GM18517 (cell line): Measurements from ENCODE around the gene GJB5.

Experiments
- ATAC-seq: cut with Tn5 transposase; IDR thresholded peaks from one replicate; pipeline ENCODE4 v1.9.1; 2021; ENCODE audit warnings: mild to moderate bottlenecking, moderate library complexity; ENCODE audit not compliant: unreplicated experiment

The GJB5 gene

GRCh38 chr1:34792868-34793727 is 38.3 kb downstream of the GJB5 start, which contains the start of gene GJA4:
Gene GJA4, plus strand, starts transcription at chr1:34792999. Its CDS starts 1,215 bp downstream, at chr1:34794214.
- no peak for ATAC-seq

- ATAC-seq = no peak
These were observed 39.3 kb downstream of the GJB5 start for GRCh38 chr1:34794001-34794789.

GRCh38 chr1:34794790-34795180 is 39.9 kb downstream of the GJB5 start:
- no peak for ATAC-seq

- ATAC-seq = no peak
These were observed 41.1 kb downstream of the GJB5 start for GRCh38 chr1:34795916-34796315.

GRCh38 chr1:34796990-34797389 is 42.1 kb downstream of the GJB5 start:
- no peak for ATAC-seq

GRCh38 chr1:34800214-34800613 is 45.4 kb downstream of the GJB5 start:
- ATAC-seq = no peak

GRCh38 chr1:34803770-34804169 is 48.9 kb downstream of the GJB5 start:
- ATAC-seq = no peak

- ATAC-seq = no peak
These were observed 51.5 kb downstream of the GJB5 start for GRCh38 chr1:34806396-34806795.
